Gastroesophageal sphincter (tissue), 4 donors: Measurements from ENCODE around the gene UBAC2. TPM values are rescaled to one million over a fixed set of nuclear protein-coding genes. Genes with fewer than 3 reads are reported as not detected.

ENCODE experiments used
- ATAC-seq: fragments of 150-250 bp; one replicate; pipeline ENCODE4 v1.9.1; 2016; ENCODE audit warnings: mild to moderate bottlenecking, moderate library complexity
- H3K27ac ChIP-seq, 4 donors: fragments of 200-600 bp; sonication (generic) in 3 of 4; 1 replicate in 3 of 4; 2 replicates in 1 of 4; pipeline ENCODE4 v1.5.1; 2016 to 2019
- H3K27me3 ChIP-seq: fragments of 200-600 bp; sonication (generic); one replicate; pipeline ENCODE4 v1.5.1; 2019
- H3K36me3 ChIP-seq, 2 donors: fragments of 200-600 bp; sonication (generic); one replicate each; pipeline ENCODE4 v1.5.1; 2019; ENCODE audit warnings: control low read depth in 1 of 2
- H3K4me1 ChIP-seq, 3 donors: fragments of 200-600 bp; sonication (generic); 1 replicate in 2 of 3; 2 replicates in 1 of 3; pipeline ENCODE4 v1.5.1; 2016 to 2019; ENCODE audit warnings: control low read depth in 2 of 3
- H3K4me3 ChIP-seq, 2 donors: fragments of 200-600 bp; sonication (generic); one replicate each; pipeline ENCODE4 v1.5.1; 2019; ENCODE audit warnings: mild to moderate bottlenecking in 1 of 2, moderate library complexity in 1 of 2
- H3K9me3 ChIP-seq, 3 donors: fragments of 200-600 bp; sonication (generic); one replicate each; pipeline ENCODE4 v1.5.1; 2017 to 2019; ENCODE audit warnings: control low read depth in 2 of 3
- EP300 ChIP-seq: sonication (generic); formaldehyde crosslinking; IDR thresholded peaks from one replicate; pipeline ENCODE4 v1.6.1; 2017; ENCODE audit warnings: antibody characterized with exemption, mild to moderate bottlenecking
- POLR2A ChIP-seq, 2 donors: fragments of 450-650 bp; IDR thresholded peaks; one replicate each; pipeline ENCODE4 v1.6.1; 2017; ENCODE audit warnings: antibody characterized with exemption in 2 of 2, mild to moderate bottlenecking in 2 of 2, moderate library complexity in 1 of 2
- POLR2AphosphoS5 ChIP-seq: sonication (generic); formaldehyde crosslinking; IDR thresholded peaks from one replicate; pipeline ENCODE4 v1.6.1; 2017; ENCODE audit warnings: antibody characterized with exemption
- WGBS, 2 donors: methylation state at CpG; one replicate each; pipeline ENCODE4 v1.1.5; 2018; ENCODE audit warnings: low coverage in 1 of 2; 5-methylcytosine and 5-hydroxymethylcytosine counted together
- total RNA-seq, 4 donors: library from RNA; depleted of rRNA; stranded (reverse); fragments of >200 nt; gene quantifications; one replicate each; pipeline ENCODE4 v1.1.0, GENCODE V29; 2016
- TF ChIP-seq, protein P1 (sequence below), 4 experiments: fragments of 200-600 bp in 2 of 4; fragments of 450-650 bp in 2 of 4; sonication (generic) in 1 of 4; IDR thresholded peaks; one replicate each; pipeline ENCODE4 v1.5.1; 2017 to 2019; ENCODE audit warnings: antibody characterized with exemption in 4 of 4, mild to moderate bottlenecking in 2 of 4, moderate library complexity in 2 of 4

UBAC2 gene
- total RNA-seq, 4 donors from 2014 or later: 45.0 to 59.6 (median 52.2) TPM

DNA sequence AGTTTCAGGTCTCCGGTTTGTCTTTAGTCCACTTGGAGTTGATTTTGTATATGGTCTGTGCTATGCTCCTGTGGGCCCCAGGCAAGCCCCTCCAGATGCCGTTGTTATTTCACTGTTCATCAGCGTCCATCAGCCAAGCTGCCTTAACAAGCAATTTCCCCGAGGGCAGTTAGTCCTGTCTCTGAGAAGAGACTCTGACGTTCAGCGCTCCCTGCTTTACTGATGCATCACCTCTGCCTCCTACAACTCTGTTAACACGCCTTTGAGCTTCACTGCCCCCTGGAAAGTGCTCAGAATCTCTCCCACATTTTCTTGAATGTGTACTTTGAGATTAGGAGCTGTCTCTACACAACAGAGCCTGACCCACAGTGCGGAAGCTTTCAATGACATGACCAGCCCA lies 41.8 kb upstream of the UBAC2 start:
- no peaks in the 10 kb centered on the region for H3K9me3 ChIP-seq
- H3K27ac ChIP-seq: no peak overlapping the region
- TF ChIP-seq, protein P1, sequence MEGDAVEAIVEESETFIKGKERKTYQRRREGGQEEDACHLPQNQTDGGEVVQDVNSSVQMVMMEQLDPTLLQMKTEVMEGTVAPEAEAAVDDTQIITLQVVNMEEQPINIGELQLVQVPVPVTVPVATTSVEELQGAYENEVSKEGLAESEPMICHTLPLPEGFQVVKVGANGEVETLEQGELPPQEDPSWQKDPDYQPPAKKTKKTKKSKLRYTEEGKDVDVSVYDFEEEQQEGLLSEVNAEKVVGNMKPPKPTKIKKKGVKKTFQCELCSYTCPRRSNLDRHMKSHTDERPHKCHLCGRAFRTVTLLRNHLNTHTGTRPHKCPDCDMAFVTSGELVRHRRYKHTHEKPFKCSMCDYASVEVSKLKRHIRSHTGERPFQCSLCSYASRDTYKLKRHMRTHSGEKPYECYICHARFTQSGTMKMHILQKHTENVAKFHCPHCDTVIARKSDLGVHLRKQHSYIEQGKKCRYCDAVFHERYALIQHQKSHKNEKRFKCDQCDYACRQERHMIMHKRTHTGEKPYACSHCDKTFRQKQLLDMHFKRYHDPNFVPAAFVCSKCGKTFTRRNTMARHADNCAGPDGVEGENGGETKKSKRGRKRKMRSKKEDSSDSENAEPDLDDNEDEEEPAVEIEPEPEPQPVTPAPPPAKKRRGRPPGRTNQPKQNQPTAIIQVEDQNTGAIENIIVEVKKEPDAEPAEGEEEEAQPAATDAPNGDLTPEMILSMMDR (IDR thresholded peaks at IDR 0.05): no peak
- no peak for TF ChIP-seq EP300
- TF ChIP-seq POLR2AphosphoS5: no peak
- TF ChIP-seq POLR2A (IDR thresholded peaks at IDR 0.05): no peak
- H3K27me3 ChIP-seq: no peaks in the 10 kb centered on the region
- H3K4me3 ChIP-seq: no peak overlapping the region
- H3K4me1 ChIP-seq: no peaks in the 10 kb centered on the region
- 54 to 63% methylated on average over 6 to 8 of the region's 8 CpGs for WGBS, 2 donors
- H3K36me3 ChIP-seq: no peaks in the 10 kb centered on the region
- no peak for ATAC-seq

DNA sequence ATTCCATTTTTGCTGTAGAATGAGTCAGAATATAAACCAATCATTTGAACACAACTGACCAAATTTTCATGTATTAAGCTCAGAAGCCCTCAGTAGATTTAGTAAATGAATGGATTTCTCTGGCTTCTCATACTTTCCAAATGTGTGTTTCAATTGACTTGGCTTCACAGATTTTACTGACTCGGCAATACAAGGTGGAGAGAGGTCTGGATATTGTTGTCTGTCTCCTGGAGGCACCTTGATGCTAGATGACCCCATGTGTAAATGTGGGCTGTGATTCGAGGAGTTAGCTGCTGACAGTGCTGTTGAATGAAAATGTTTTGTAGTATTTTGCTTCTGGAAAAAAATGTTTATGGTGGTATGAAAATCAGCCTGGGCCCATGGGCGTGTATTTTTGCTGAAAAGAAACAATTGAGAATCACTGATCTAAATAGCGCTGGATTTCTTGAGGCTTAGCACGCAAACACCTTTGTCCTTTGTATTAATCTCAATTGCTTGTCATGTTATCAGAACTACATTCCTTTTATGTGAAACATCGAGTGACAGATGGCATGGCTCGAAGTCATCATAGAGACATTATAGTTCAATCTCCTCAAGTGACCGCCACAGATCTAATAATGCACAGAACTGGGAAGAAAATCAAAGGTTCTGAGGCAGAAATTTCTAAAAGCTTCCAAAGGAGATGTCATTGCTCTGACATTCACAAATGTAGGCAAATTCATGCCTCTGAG lies 41.2 kb upstream of the UBAC2 start:
- H3K4me3 ChIP-seq: no peak overlapping the region
- H3K9me3 ChIP-seq: no peaks in the 10 kb centered on the region
- no peaks in the 10 kb centered on the region for H3K36me3 ChIP-seq
- no peak overlapping the region for H3K27ac ChIP-seq
- 63 to 77% methylated on average over 7 to 8 of the region's 8 CpGs for WGBS, 2 donors
- TF ChIP-seq POLR2A (IDR thresholded peaks at IDR 0.05) (no peak), POLR2AphosphoS5 (no peak), EP300 (no peak)
- TF ChIP-seq, protein P1 (IDR thresholded peaks at IDR 0.05): no peak
- no peaks in the 10 kb centered on the region for H3K4me1 ChIP-seq
- no peak for ATAC-seq
- H3K27me3 ChIP-seq: no peaks in the 10 kb centered on the region

DNA sequence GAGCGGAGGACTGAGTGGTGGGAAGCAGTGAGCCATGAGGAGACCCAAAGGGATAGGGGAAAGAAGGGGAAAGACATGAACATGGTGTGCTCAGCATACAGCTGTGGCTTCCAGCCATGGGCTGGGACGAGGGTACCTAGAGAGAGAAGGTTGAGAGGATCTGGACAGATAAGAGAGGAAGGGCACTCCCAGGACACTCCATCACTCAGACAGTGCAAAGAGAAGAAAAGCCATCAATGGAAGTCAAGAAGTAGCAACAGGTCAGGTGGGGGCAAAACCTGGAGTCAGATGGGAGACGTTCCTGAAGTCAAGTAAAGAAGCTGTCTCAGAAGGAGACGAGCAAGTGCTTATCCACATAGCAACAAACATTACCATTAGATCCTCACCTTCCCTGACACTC lies 40.2 kb upstream of the UBAC2 start:
- TF ChIP-seq POLR2AphosphoS5 (no peak), POLR2A (IDR thresholded peaks at IDR 0.05) (no peak), EP300 (no peak)
- TF ChIP-seq, protein P1 (IDR thresholded peaks at IDR 0.05): no peak
- WGBS, 2 donors: 76 to 90% methylated on average over 3 to 4 of the region's 4 CpGs
- no peak for ATAC-seq

DNA sequence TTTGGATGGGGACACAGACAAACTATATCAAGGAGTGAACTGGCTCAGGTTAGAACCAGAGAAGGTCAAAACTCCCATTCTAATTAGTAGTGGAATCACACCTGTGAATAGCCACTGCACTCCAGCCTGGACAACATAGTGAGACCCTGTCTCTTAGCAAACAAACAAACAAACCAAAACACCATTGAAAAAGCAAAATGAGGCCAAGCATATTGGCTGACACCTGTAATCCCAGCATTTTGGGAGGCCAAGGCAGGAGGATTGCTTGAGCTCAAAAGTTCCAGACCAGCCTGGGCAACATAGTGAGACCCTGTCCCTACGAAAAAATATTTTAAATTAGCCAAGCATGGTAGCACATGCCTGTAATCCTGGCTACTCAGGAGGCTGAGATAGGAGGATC lies 39.1 kb upstream of the UBAC2 start:
- Histone ChIP-seq H3K27me3 (no peaks in the 10 kb centered on the region), H3K4me1 (no peaks in the 10 kb centered on the region), H3K36me3 (no peaks in the 10 kb centered on the region), H3K27ac (no peak overlapping the region), H3K9me3 (no peaks in the 10 kb centered on the region), H3K4me3 (no peak overlapping the region)
- ATAC-seq: no peak
- TF ChIP-seq POLR2A (IDR thresholded peaks at IDR 0.05) (no peak), EP300 (no peak), POLR2AphosphoS5 (no peak)
- TF ChIP-seq, protein P1 (IDR thresholded peaks at IDR 0.05): no peak
- 60 to 91% methylated on average over 1 of the region's 1 CpG for WGBS, 2 donors

More for the DNA sequence above, 40.2 kb upstream of the UBAC2 start:
- Histone ChIP-seq H3K36me3 (no peaks in the 10 kb centered on the region), H3K27me3 (no peaks in the 10 kb centered on the region), H3K9me3 (no peaks in the 10 kb centered on the region), H3K4me3 (no peak overlapping the region), H3K27ac (no peak overlapping the region), H3K4me1 (no peaks in the 10 kb centered on the region)
